ENCODE results near the gene CEP192. TPM values are rescaled to one million over a fixed set of nuclear protein-coding genes. Genes with fewer than 3 reads are reported as not detected.

The CEP192 gene
- total and polyA plus RNA-seq, 2 donors from 2014 or later = 4.9 to 31.7 TPM

DNA sequence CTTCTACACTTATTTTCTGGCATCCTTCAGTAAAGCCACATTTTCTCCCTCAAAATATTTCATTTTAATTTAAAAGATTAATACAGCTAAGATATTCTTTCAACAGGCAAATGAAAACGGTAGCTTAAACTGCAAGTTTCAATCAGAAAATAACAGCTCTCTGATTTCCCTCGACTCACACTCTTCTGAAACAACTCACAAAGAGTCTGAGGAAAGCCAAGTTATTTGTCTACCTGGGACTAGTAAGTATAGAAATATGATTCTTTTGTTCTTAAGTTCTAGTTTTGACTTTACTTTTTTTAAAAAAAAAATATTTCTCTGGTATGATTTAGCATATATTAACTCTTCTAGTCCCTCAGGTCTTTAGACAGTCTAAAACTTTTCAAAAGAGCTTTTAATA lies 27.2 kb downstream of the CEP192 start:
- FAIRE-seq (no peak), DNase-seq (no peak)
- no peaks in the 10 kb centered on the region for H3K9me3 ChIP-seq (ENCODE audit: control insufficient read depth in 2 of 3, insufficient read depth in 1 of 3, low read length in 3 of 3)
- H3K4me3 ChIP-seq (ENCODE audit: low read length in 3 of 3) = no peak overlapping the region
- H3K36me3 ChIP-seq (ENCODE audit: control insufficient read depth in 2 of 3, insufficient read depth in 3 of 3, low read length in 3 of 3) = peaks cover 0 to 22% (median 19%) of the 10 kb centered on the region in 3 donors
- intact Hi-C loops (cut with DNase I) = no loop called here
- H3K27ac ChIP-seq (ENCODE audit: low read depth in 2 of 2, low read length in 2 of 2) = no peak overlapping the region
- H3K27me3 ChIP-seq (ENCODE audit: control insufficient read depth, insufficient read depth, low read length) = no peaks in the 10 kb centered on the region
- no peaks in the 10 kb centered on the region for H3K4me1 ChIP-seq (ENCODE audit: control insufficient read depth in 2 of 3, insufficient read depth in 2 of 3, low read depth in 1 of 3, low read length in 3 of 3)
- H3K9ac ChIP-seq (ENCODE audit: low read length in 3 of 3) = no peak overlapping the region
- TF ChIP-seq, protein P1, sequence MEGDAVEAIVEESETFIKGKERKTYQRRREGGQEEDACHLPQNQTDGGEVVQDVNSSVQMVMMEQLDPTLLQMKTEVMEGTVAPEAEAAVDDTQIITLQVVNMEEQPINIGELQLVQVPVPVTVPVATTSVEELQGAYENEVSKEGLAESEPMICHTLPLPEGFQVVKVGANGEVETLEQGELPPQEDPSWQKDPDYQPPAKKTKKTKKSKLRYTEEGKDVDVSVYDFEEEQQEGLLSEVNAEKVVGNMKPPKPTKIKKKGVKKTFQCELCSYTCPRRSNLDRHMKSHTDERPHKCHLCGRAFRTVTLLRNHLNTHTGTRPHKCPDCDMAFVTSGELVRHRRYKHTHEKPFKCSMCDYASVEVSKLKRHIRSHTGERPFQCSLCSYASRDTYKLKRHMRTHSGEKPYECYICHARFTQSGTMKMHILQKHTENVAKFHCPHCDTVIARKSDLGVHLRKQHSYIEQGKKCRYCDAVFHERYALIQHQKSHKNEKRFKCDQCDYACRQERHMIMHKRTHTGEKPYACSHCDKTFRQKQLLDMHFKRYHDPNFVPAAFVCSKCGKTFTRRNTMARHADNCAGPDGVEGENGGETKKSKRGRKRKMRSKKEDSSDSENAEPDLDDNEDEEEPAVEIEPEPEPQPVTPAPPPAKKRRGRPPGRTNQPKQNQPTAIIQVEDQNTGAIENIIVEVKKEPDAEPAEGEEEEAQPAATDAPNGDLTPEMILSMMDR (IDR thresholded peaks at IDR 0.05; ENCODE audit: borderline replicate concordance, extremely low read depth, insufficient read depth) = no peak

- H3K27me3 ChIP-seq (ENCODE audit: control insufficient read depth, insufficient read depth, low read length) = no peaks in the 10 kb centered on the region
- H3K4me1 ChIP-seq (ENCODE audit: control insufficient read depth in 2 of 3, insufficient read depth in 2 of 3, low read depth in 1 of 3, low read length in 3 of 3) = no peaks in the 10 kb centered on the region
- TF ChIP-seq, protein P1 (IDR thresholded peaks at IDR 0.05; ENCODE audit: borderline replicate concordance, extremely low read depth, insufficient read depth) = no peak
- no peak overlapping the region for H3K27ac ChIP-seq (ENCODE audit: low read depth in 2 of 2, low read length in 2 of 2)
- H3K36me3 ChIP-seq (ENCODE audit: control insufficient read depth in 2 of 3, insufficient read depth in 3 of 3, low read length in 3 of 3) = peaks cover 0 to 19% (median 17%) of the 10 kb centered on the region in 3 donors
- intact Hi-C loops (cut with DNase I) = no loop called here
- DNase-seq (no peak), FAIRE-seq (no peak)
- no peak overlapping the region for H3K4me3 ChIP-seq (ENCODE audit: low read length in 3 of 3)
- no peaks in the 10 kb centered on the region for H3K9me3 ChIP-seq (ENCODE audit: control insufficient read depth in 2 of 3, insufficient read depth in 1 of 3, low read length in 3 of 3)
- no peak overlapping the region for H3K9ac ChIP-seq (ENCODE audit: low read length in 3 of 3)
These were observed 28.1 kb downstream of the CEP192 start for GRCh38 chr18:13019301-13019700.

GRCh38 chr18:13022644-13023043 lies 31.5 kb downstream of the CEP192 start:
- no peak for DNase-seq
- no peak for FAIRE-seq
- Histone ChIP-seq H3K27ac (ENCODE audit: low read depth in 2 of 2, low read length in 2 of 2) (no peak overlapping the region), H3K4me3 (ENCODE audit: low read length in 3 of 3) (no peak overlapping the region), H3K9ac (ENCODE audit: low read length in 3 of 3) (no peak overlapping the region), H3K4me1 (ENCODE audit: control insufficient read depth in 2 of 3, insufficient read depth in 2 of 3, low read depth in 1 of 3, low read length in 3 of 3) (no peaks in the 10 kb centered on the region), H3K27me3 (ENCODE audit: control insufficient read depth, insufficient read depth, low read length) (no peaks in the 10 kb centered on the region), H3K36me3 (ENCODE audit: control insufficient read depth in 2 of 3, insufficient read depth in 3 of 3, low read length in 3 of 3) (peaks cover 0 to 21% (median 10%) of the 10 kb centered on the region in 3 donors), H3K9me3 (ENCODE audit: control insufficient read depth in 2 of 3, insufficient read depth in 1 of 3, low read length in 3 of 3) (no peaks in the 10 kb centered on the region)
- intact Hi-C loops (cut with DNase I) = no loop called here
- TF ChIP-seq, protein P1 (IDR thresholded peaks at IDR 0.05; ENCODE audit: borderline replicate concordance, extremely low read depth, insufficient read depth) = no peak

DNA sequence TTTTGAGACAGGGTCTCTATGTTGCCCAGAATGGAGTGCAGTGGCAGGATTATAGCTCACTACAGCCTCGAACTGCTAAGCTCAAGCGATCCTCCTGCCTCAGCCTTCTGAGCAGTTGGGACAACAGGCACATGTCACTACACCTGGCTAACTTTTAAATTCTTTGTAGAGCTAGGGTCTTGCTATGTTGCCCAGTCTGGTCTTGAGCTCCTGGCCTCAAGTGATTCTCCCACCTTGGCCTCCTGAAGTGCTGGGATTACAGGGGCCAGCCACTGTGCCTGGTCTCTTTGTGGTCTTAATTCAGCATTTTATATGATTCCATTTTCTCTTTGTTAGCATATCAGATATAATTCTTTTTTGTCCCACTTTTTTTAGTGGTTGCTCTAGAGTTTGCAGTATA lies 34.1 kb downstream of the CEP192 start:
- no peak for FAIRE-seq

More for the DNA sequence above, 34.1 kb downstream of the CEP192 start:
- Histone ChIP-seq H3K27ac (ENCODE audit: low read depth in 2 of 2, low read length in 2 of 2) (no peak overlapping the region), H3K27me3 (ENCODE audit: control insufficient read depth, insufficient read depth, low read length) (no peaks in the 10 kb centered on the region), H3K4me1 (ENCODE audit: control insufficient read depth in 2 of 3, insufficient read depth in 2 of 3, low read depth in 1 of 3, low read length in 3 of 3) (no peaks in the 10 kb centered on the region), H3K36me3 (ENCODE audit: control insufficient read depth in 2 of 3, insufficient read depth in 3 of 3, low read length in 3 of 3) (peaks cover 3 to 12% (median 7%) of the 10 kb centered on the region in 3 donors), H3K9me3 (ENCODE audit: control insufficient read depth in 2 of 3, insufficient read depth in 1 of 3, low read length in 3 of 3) (no peaks in the 10 kb centered on the region), H3K4me3 (ENCODE audit: low read length in 3 of 3) (no peak overlapping the region), H3K9ac (ENCODE audit: low read length in 3 of 3) (no peak overlapping the region)
- TF ChIP-seq, protein P1 (IDR thresholded peaks at IDR 0.05; ENCODE audit: borderline replicate concordance, extremely low read depth, insufficient read depth) = no peak
- no peak for DNase-seq
- intact Hi-C loops (cut with DNase I) = no loop called here
